Liver (tissue), 3 donors: ENCODE data around the gene MTHFD1L.

Experiments used
- GABPA ChIP-seq, 2 donors: IDR thresholded peaks in 1 of 2; conservative IDR thresholded peaks in 1 of 2; 2 replicates each; pipeline ENCODE4 v1.6.1; 2016; ENCODE audit warnings: antibody characterized with exemption in 2 of 2, mild to moderate bottlenecking in 1 of 2, moderate library complexity in 1 of 2
- JUND ChIP-seq, 2 donors: IDR thresholded peaks; 2 replicates each; pipeline ENCODE4 v1.6.1; 2016; ENCODE audit warnings: antibody characterized with exemption in 2 of 2
- TAF1 ChIP-seq: conservative IDR thresholded peaks from 2 replicates; pipeline ENCODE4 v1.6.1; 2016; ENCODE audit warnings: antibody characterized with exemption, mild to moderate bottlenecking
- TF ChIP-seq, protein P1 (sequence below): fragments of 150-350 bp; IDR thresholded peaks from 2 replicates; pipeline ENCODE4 v1.5.1; 2017; ENCODE audit warnings: improper control_type of control experiment, low read depth, low read length; ENCODE audit not compliant: missing input control
- TF ChIP-seq, protein P2 (sequence below): IDR thresholded peaks from 2 replicates; pipeline ENCODE4 v1.6.1; 2016; ENCODE audit warnings: antibody characterized with exemption
- donor health status: healthy.
- donor health status: healthy.

GRCh38 chr6:151091571-151091970 lies 226.1 kb downstream of the MTHFD1L start:
- TF ChIP-seq JUND (IDR thresholded peaks at IDR 0.05), result no peak
- TF ChIP-seq, protein P1, sequence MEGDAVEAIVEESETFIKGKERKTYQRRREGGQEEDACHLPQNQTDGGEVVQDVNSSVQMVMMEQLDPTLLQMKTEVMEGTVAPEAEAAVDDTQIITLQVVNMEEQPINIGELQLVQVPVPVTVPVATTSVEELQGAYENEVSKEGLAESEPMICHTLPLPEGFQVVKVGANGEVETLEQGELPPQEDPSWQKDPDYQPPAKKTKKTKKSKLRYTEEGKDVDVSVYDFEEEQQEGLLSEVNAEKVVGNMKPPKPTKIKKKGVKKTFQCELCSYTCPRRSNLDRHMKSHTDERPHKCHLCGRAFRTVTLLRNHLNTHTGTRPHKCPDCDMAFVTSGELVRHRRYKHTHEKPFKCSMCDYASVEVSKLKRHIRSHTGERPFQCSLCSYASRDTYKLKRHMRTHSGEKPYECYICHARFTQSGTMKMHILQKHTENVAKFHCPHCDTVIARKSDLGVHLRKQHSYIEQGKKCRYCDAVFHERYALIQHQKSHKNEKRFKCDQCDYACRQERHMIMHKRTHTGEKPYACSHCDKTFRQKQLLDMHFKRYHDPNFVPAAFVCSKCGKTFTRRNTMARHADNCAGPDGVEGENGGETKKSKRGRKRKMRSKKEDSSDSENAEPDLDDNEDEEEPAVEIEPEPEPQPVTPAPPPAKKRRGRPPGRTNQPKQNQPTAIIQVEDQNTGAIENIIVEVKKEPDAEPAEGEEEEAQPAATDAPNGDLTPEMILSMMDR, result no peak
- TF ChIP-seq TAF1, result no peak
- TF ChIP-seq, protein P2, sequence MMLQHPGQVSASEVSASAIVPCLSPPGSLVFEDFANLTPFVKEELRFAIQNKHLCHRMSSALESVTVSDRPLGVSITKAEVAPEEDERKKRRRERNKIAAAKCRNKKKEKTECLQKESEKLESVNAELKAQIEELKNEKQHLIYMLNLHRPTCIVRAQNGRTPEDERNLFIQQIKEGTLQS, result no peak
- no peak for TF ChIP-seq GABPA (IDR thresholded peaks at IDR 0.05 in 1 of 2, conservative IDR thresholded peaks at IDR 0.05 in 1 of 2)
